K562 (cell line): ENCODE results near the gene ELOVL2.

Source experiments
- ARID1B ChIP-seq: fragments of 450-650 bp; IDR thresholded peaks from 2 replicates; pipeline ENCODE4 v1.6.1; 2016; ENCODE audit warnings: antibody characterized with exemption, mild to moderate bottlenecking, inconsistent platforms
- EHMT2 ChIP-seq: fragments of 450-650 bp; IDR thresholded peaks from 2 replicates; pipeline ENCODE4 v1.6.1; 2018; ENCODE audit warnings: antibody characterized with exemption
- NFE2L1 ChIP-seq: fragments of 450-650 bp; IDR thresholded peaks from 2 replicates; pipeline ENCODE4 v1.6.1; 2016; ENCODE audit warnings: missing genetic modification characterization, low read depth, mild to moderate bottlenecking, missing compliant biosample characterization, moderate library complexity, borderline replicate concordance
- PHF20 ChIP-seq: fragments of 450-650 bp; IDR thresholded peaks from 2 replicates; pipeline ENCODE4 v1.6.1; 2018; ENCODE audit not compliant: partially characterized antibody
- POLR2AphosphoS5 ChIP-seq: IDR thresholded peaks from 2 replicates; pipeline ENCODE4 v1.6.1; 2011; ENCODE audit warnings: mild to moderate bottlenecking, low read depth, low read length, moderate library complexity; ENCODE audit not compliant: control insufficient read depth, insufficient read depth
- SIN3A ChIP-seq, 2 experiments: fragments of 150-350 bp in 1 of 2; IDR thresholded peaks; 2 replicates each; pipeline ENCODE4 v1.6.1; 2011 to 2016; ENCODE audit warnings: borderline replicate concordance in 2 of 2, low read depth in 2 of 2, low read length in 2 of 2, mild to moderate bottlenecking in 2 of 2, moderate library complexity in 2 of 2; ENCODE audit not compliant: control insufficient read depth in 1 of 2
- SIN3B ChIP-seq: fragments of 450-650 bp; IDR thresholded peaks from 2 replicates; pipeline ENCODE4 v1.6.1; 2017; ENCODE audit warnings: low read depth, mild to moderate bottlenecking, moderate library complexity
- SMC3 ChIP-seq: conservative IDR thresholded peaks from 2 replicates; pipeline ENCODE4 v1.6.1; 2011; ENCODE audit warnings: low read depth, low read length, improper control_type of control experiment; ENCODE audit not compliant: insufficient read depth
- TCF7 ChIP-seq: sonication (generic); IDR thresholded peaks from 2 replicates; pipeline ENCODE4 v1.6.1; 2016; ENCODE audit warnings: antibody characterized with exemption, borderline replicate concordance
- TRIM28 ChIP-seq: fragments of 450-650 bp; IDR thresholded peaks from 2 replicates; pipeline ENCODE4 v1.6.1; 2017
- ZNF3 ChIP-seq: fragments of 250-450 bp; sonication (Bioruptor Pico); IDR thresholded peaks from 2 replicates; pipeline ENCODE4 v1.5.0; 2021; ENCODE audit warnings: mild to moderate bottlenecking, moderate library complexity
- ZSCAN29 ChIP-seq: fragments of 450-650 bp; IDR thresholded peaks from 2 replicates; pipeline ENCODE4 v1.6.1; 2017
- ZZZ3 ChIP-seq: fragments of 450-650 bp; IDR thresholded peaks from 2 replicates; pipeline ENCODE4 v1.6.1; 2016; ENCODE audit warnings: antibody characterized with exemption, mild to moderate bottlenecking, moderate library complexity
- TF ChIP-seq, protein P1 (sequence below), 3 experiments: IDR thresholded peaks in 2 of 3; conservative IDR thresholded peaks in 1 of 3; 2 replicates each; pipeline ENCODE4 v1.5.1; 2011 to 2012; ENCODE audit warnings: low read length in 3 of 3, mild to moderate bottlenecking in 3 of 3, control low read depth in 2 of 3, improper control_type of control experiment in 1 of 3, inconsistent platforms in 1 of 3, low read depth in 1 of 3, mixed read lengths in 1 of 3, moderate library complexity in 1 of 3; ENCODE audit not compliant: insufficient read depth in 2 of 3

DNA sequence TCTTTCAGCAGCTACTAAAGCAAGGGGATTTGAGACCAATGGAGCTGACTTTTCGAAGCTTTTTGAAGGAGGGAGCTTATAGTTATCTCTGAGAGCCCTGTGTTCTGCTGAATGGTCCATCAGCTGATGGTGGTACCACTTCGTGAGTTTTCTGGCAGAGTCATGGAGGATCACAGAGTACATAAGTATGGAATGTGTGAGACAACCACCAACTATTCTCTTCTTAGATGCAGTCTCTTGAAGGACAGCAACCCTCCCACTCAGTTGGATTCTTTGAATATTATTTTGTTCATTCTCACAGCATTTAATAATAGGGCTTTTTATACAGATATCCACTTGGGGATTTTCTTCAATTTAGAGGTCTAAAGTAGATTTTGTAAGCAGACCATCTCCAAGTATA lies 75.3 kb downstream of the ELOVL2 start:
- TF ChIP-seq SIN3A (IDR thresholded peaks at IDR 0.05; ENCODE audit: borderline replicate concordance in 2 of 2, control insufficient read depth in 1 of 2, low read depth in 2 of 2, low read length in 2 of 2): no peak
- no peak for TF ChIP-seq TRIM28
- TF ChIP-seq, protein P1, sequence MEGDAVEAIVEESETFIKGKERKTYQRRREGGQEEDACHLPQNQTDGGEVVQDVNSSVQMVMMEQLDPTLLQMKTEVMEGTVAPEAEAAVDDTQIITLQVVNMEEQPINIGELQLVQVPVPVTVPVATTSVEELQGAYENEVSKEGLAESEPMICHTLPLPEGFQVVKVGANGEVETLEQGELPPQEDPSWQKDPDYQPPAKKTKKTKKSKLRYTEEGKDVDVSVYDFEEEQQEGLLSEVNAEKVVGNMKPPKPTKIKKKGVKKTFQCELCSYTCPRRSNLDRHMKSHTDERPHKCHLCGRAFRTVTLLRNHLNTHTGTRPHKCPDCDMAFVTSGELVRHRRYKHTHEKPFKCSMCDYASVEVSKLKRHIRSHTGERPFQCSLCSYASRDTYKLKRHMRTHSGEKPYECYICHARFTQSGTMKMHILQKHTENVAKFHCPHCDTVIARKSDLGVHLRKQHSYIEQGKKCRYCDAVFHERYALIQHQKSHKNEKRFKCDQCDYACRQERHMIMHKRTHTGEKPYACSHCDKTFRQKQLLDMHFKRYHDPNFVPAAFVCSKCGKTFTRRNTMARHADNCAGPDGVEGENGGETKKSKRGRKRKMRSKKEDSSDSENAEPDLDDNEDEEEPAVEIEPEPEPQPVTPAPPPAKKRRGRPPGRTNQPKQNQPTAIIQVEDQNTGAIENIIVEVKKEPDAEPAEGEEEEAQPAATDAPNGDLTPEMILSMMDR (IDR thresholded peaks at IDR 0.05 in 2 of 3, conservative IDR thresholded peaks at IDR 0.05 in 1 of 3; ENCODE audit: insufficient read depth in 2 of 3, low read depth in 1 of 3, low read length in 3 of 3): no peak
- no peak for TF ChIP-seq TCF7
- no peak for TF ChIP-seq NFE2L1 (tag)
- no peak for TF ChIP-seq ZNF3 (CRISPR knock-in tag)
- no peak for TF ChIP-seq POLR2AphosphoS5
- no peak for TF ChIP-seq SMC3
- TF ChIP-seq EHMT2: no peak
- no peak for TF ChIP-seq ZSCAN29
- TF ChIP-seq ZZZ3: no peak
- TF ChIP-seq SIN3B: no peak
- no peak for TF ChIP-seq PHF20
- no peak for TF ChIP-seq ARID1B
